ENCODE measurements around the gene MPC2. TPM values are rescaled to one million over a fixed set of nuclear protein-coding genes. Genes with fewer than 3 reads are reported as not detected.

MPC2 gene
- total RNA-seq, 1 donor from 2014 or later = 33.7 TPM

- peaks cover 14% of the 10 kb centered on the region for H3K36me3 Mint-ChIP-seq (ENCODE audit: low read depth, unreplicated experiment)
- H3K4me3 Mint-ChIP-seq (ENCODE audit: unreplicated experiment) = peak within 1 kb of the TSS; percentile 98
- peak within 1 kb of the TSS; percentile 100 for H3K27ac Mint-ChIP-seq (ENCODE audit: unreplicated experiment)
- peaks cover 31% of the 10 kb centered on the region for H3K4me1 Mint-ChIP-seq (ENCODE audit: unreplicated experiment)
- TF ChIP-seq, protein P1, sequence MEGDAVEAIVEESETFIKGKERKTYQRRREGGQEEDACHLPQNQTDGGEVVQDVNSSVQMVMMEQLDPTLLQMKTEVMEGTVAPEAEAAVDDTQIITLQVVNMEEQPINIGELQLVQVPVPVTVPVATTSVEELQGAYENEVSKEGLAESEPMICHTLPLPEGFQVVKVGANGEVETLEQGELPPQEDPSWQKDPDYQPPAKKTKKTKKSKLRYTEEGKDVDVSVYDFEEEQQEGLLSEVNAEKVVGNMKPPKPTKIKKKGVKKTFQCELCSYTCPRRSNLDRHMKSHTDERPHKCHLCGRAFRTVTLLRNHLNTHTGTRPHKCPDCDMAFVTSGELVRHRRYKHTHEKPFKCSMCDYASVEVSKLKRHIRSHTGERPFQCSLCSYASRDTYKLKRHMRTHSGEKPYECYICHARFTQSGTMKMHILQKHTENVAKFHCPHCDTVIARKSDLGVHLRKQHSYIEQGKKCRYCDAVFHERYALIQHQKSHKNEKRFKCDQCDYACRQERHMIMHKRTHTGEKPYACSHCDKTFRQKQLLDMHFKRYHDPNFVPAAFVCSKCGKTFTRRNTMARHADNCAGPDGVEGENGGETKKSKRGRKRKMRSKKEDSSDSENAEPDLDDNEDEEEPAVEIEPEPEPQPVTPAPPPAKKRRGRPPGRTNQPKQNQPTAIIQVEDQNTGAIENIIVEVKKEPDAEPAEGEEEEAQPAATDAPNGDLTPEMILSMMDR (IDR thresholded peaks at IDR 0.05; ENCODE audit: unreplicated experiment) = no peak
- peaks cover 16% of the 10 kb centered on the region for H3K27me3 Mint-ChIP-seq (ENCODE audit: unreplicated experiment)
- peak; percentile 95 for DNase-seq (ENCODE audit: low spot score)
- H3K9me3 Mint-ChIP-seq (ENCODE audit: unreplicated experiment) = no peaks in the 10 kb centered on the region
Measured at GRCh38 chr1:167936068-167936929, 573 bp downstream of the MPC2 start, which contains the start of gene DCAF6. Gene DCAF6, plus strand, starts transcription at chr1:167936683. Its CDS starts 229 bp downstream, at chr1:167936912.

DNA sequence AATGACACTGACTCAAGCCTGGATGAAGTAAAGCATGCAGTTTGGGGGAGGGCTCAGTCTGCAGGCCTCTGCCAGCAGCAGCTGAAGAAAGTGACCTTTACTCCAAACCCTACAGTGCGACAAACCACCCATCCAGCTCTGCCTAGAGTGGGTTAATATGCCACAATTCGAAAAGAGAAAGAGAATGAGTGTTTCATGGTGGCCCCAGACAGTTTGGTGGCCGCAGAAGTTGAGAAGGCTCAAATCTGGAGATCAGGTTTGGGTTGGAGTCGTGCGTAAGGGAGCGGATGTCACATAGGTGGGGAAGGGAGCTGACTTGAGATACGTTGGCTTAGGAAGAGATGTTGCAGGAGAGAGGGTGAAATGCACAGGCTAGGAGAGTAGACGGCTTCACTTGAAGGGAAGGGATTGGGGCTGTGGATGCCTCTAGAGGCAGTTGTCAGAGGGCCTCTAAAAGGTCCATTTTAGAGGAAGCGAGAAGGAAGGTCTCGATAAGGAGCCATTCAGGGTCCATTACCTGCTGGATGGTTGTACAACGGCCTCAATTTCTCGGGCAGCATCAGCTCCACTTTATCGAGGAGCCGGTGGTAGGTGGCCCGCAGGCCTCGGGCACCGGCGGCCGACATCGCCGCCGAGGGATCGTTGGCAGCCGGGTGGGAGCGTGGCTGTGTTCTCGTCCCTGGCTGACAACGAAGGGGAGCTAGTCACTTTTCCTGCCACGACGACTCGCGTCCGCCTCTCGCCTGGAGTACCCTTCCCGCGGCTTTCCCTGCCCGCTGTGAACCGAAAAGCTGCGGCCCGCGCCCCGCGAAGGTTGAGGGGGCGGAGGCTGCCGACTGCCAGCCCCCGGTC lies 1.4 kb downstream of the MPC2 start:
- no peak for DNase-seq (ENCODE audit: low spot score)
- Mint-ChIP-seq H3K27ac (ENCODE audit: unreplicated experiment) (peak overlapping the region; percentile 99), H3K27me3 (ENCODE audit: unreplicated experiment) (peaks cover 16% of the 10 kb centered on the region), H3K4me1 (ENCODE audit: unreplicated experiment) (peaks cover 31% of the 10 kb centered on the region), H3K36me3 (ENCODE audit: low read depth, unreplicated experiment) (peaks cover 14% of the 10 kb centered on the region), H3K9me3 (ENCODE audit: unreplicated experiment) (no peaks in the 10 kb centered on the region), H3K4me3 (ENCODE audit: unreplicated experiment) (peak overlapping the region; percentile 98)
- TF ChIP-seq, protein P1 (IDR thresholded peaks at IDR 0.05; ENCODE audit: unreplicated experiment) = no peak

- Mint-ChIP-seq H3K4me1 (ENCODE audit: unreplicated experiment) (peaks cover 31% of the 10 kb centered on the region), H3K36me3 (ENCODE audit: low read depth, unreplicated experiment) (peaks cover 14% of the 10 kb centered on the region), H3K27me3 (ENCODE audit: unreplicated experiment) (peaks cover 16% of the 10 kb centered on the region), H3K4me3 (ENCODE audit: unreplicated experiment) (peak overlapping the region; percentile 98), H3K9me3 (ENCODE audit: unreplicated experiment) (no peaks in the 10 kb centered on the region), H3K27ac (ENCODE audit: unreplicated experiment) (peak overlapping the region; percentile 99)
- TF ChIP-seq, protein P1 (IDR thresholded peaks at IDR 0.05; ENCODE audit: unreplicated experiment) = no peak
- DNase-seq (ENCODE audit: low spot score) = no peak
Measured at GRCh38 chr1:167934426-167935215, 2.3 kb downstream of the MPC2 start.

GRCh38 chr1:167933788-167934187 lies 3.1 kb downstream of the MPC2 start:
- no peak for DNase-seq (ENCODE audit: low spot score)
- peaks cover 31% of the 10 kb centered on the region for H3K4me1 Mint-ChIP-seq (ENCODE audit: unreplicated experiment)
- no peaks in the 10 kb centered on the region for H3K9me3 Mint-ChIP-seq (ENCODE audit: unreplicated experiment)
- peaks cover 16% of the 10 kb centered on the region for H3K27me3 Mint-ChIP-seq (ENCODE audit: unreplicated experiment)
- no peak overlapping the region for H3K4me3 Mint-ChIP-seq (ENCODE audit: unreplicated experiment)
- H3K36me3 Mint-ChIP-seq (ENCODE audit: low read depth, unreplicated experiment) = peaks cover 14% of the 10 kb centered on the region
- no peak overlapping the region for H3K27ac Mint-ChIP-seq (ENCODE audit: unreplicated experiment)
- TF ChIP-seq, protein P1 (IDR thresholded peaks at IDR 0.05; ENCODE audit: unreplicated experiment) = no peak
